Measurements from ENCODE around the gene SELENOF.
"Not testable (repeated sequence)": the region's sequence is repeated elsewhere in the genome, so short reads cannot be mapped to it uniquely, and the experiment has no call there.

Gene SELENOF

GRCh38 chr1:86822459-86822858 is 91.5 kb downstream of the SELENOF start:
- TF ChIP-seq CTCF (IDR thresholded peaks at IDR 0.05; ENCODE audit: low read depth, low read length): no peak
- TF ChIP-seq POLR2A (IDR thresholded peaks at IDR 0.05; ENCODE audit: extremely low read depth, insufficient read length): no peak
- TF ChIP-seq, protein P1, sequence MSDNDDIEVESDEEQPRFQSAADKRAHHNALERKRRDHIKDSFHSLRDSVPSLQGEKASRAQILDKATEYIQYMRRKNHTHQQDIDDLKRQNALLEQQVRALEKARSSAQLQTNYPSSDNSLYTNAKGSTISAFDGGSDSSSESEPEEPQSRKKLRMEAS (IDR thresholded peaks at IDR 0.05; ENCODE audit: low read depth, low read length): peak; percentile 37; the same call in 1 of the 2 replicates
- TF ChIP-seq MYC (IDR thresholded peaks at IDR 0.05; ENCODE audit: low read depth, low read length): peak; percentile 26
- H3K4me3 ChIP-seq (ENCODE audit: low read depth, low read length): no peak overlapping the region
- DNase-seq (ENCODE audit: low read depth): peak; percentile 47

- H3K4me3 ChIP-seq (ENCODE audit: low read depth, low read length): no peak overlapping the region
- DNase-seq (ENCODE audit: low read depth): no peak
- no peak for TF ChIP-seq MYC (IDR thresholded peaks at IDR 0.05; ENCODE audit: low read depth, low read length)
- TF ChIP-seq, protein P1 (IDR thresholded peaks at IDR 0.05; ENCODE audit: low read depth, low read length): no peak
- no peak for TF ChIP-seq CTCF (IDR thresholded peaks at IDR 0.05; ENCODE audit: low read depth, low read length)
- TF ChIP-seq POLR2A (IDR thresholded peaks at IDR 0.05; ENCODE audit: extremely low read depth, insufficient read length): no peak
These were observed 92.0 kb downstream of the SELENOF start for GRCh38 chr1:86821956-86822355.

DNA sequence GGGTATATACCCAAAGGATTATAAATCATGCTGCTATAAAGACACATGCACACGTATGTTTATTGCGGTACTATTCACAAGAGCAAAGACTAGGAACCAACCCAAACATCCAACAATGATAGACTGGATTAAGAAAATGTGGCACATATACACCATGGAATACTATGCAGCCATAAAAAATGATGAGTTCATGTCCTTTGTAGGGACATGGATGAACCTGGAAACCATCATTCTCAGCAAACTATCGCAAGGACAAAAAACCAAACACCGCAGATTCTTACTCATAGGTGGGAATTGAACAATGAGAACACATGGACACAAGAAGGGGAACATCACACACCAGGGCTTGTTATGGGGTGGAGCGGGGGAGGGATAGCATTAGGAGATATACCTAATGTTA is 94.0 kb downstream of the SELENOF start:
- not testable (repeated sequence) for H3K4me3 ChIP-seq (ENCODE audit: low read depth, low read length)

DNA sequence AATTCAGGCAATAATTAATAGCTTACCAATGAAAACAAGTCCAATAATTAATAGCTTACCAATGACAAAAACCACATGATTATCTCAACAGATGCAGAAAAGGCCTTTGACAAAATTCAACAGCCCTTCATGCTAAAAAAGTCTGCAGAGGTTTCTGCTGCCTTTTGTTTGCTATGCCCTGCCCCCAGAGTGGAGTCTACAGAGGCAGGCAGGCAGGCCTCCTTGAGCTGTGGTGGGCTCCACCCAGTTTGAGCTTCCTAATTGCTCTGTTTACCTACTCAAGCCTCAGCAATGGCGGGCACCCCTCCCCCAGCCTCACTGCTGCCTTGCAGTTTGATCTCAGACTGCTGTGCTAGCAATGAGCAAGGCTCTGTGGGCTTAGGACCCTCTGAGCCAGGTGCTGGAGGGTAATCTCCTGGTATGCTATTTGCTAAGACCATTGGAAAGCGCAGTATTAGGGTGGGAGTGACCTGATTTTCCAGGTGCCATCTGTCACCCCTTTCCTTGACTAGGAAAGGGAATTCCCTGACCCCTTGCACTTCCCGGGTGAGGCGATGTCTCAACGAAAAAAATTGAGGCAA is 96.6 kb downstream of the SELENOF start:
- not testable (repeated sequence) for H3K4me3 ChIP-seq (ENCODE audit: low read depth, low read length); DNase-seq (ENCODE audit: low read depth)

More for the DNA sequence above, 94.0 kb downstream of the SELENOF start:
- DNase-seq (ENCODE audit: low read depth): not testable (repeated sequence)

DNA sequence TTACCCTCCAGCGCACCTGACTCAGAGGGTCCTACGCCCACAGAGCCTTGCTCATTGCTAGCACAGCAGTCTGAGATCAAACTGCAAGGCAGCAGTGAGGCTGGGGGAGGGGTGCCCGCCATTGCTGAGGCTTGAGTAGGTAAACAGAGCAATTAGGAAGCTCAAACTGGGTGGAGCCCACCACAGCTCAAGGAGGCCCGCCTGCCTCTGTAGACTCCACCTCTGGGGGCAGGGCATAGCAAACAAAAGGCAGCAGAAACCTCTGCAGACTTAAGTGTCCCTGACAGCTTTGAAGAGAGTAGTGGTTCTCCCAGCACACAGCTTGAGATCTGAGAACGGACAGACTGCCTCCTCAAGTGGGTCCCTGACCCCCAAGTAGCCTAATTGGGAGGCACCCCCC is 99.8 kb downstream of the SELENOF start:
- not testable (repeated sequence) for H3K4me3 ChIP-seq (ENCODE audit: low read depth, low read length); DNase-seq (ENCODE audit: low read depth)
